GM23338 (cell line): ENCODE data around the gene DOCK4. TPM values are rescaled to one million over a fixed set of nuclear protein-coding genes. Genes with fewer than 3 reads are reported as not detected.

Source experiments
- ATAC-seq: fragments of 200-7000 bp; cut with Tn5 transposase; 3 replicates; pipeline ENCODE4 v1.9.1; 2020
- DNase-seq: peaks from one replicate; pipeline ENCODE4 v3.0.0-alpha.2; 2015; ENCODE audit warnings: low spot score
- H2AFZ ChIP-seq: fragments of 200-600 bp; sonication (generic); 2 replicates; pipeline ENCODE4 v1.8.0; 2016; ENCODE audit warnings: antibody characterized with exemption, mild to moderate bottlenecking, moderate library complexity
- H3F3A ChIP-seq: fragments of 200-600 bp; sonication (generic); replicated peaks from 2 replicates; pipeline ENCODE4 v1.8.0; 2017; ENCODE audit warnings: antibody characterized with exemption, mixed run types, low read depth
- H3K27ac ChIP-seq: fragments of 200-600 bp; sonication (generic); 2 replicates; pipeline ENCODE4 v1.6.1; 2016; ENCODE audit warnings: low read depth
- H3K27me3 ChIP-seq: fragments of 200-600 bp; sonication (generic); 2 replicates; pipeline ENCODE4 v1.8.0; 2016; ENCODE audit warnings: mild to moderate bottlenecking, mixed run types, moderate library complexity; ENCODE audit not compliant: insufficient read depth
- H3K36me3 ChIP-seq: fragments of 200-600 bp; sonication (generic); 2 replicates; pipeline ENCODE4 v1.8.0; 2016; ENCODE audit warnings: mild to moderate bottlenecking; ENCODE audit not compliant: insufficient read depth
- H3K4me1 ChIP-seq: fragments of 200-600 bp; sonication (generic); 2 replicates; pipeline ENCODE4 v1.8.0; 2016; ENCODE audit warnings: mild to moderate bottlenecking, moderate library complexity; ENCODE audit not compliant: insufficient read depth
- H3K4me2 ChIP-seq: fragments of 200-600 bp; sonication (generic); 2 replicates; pipeline ENCODE4 v1.7.1; 2017; ENCODE audit warnings: mixed run types
- H3K4me3 ChIP-seq: fragments of 200-600 bp; sonication (generic); 2 replicates; pipeline ENCODE4 v1.6.1; 2016; ENCODE audit warnings: mixed run types
- H3K79me2 ChIP-seq: fragments of 200-600 bp; sonication (generic); replicated peaks from 2 replicates; pipeline ENCODE4 v1.8.0; 2017; ENCODE audit warnings: mild to moderate bottlenecking; ENCODE audit not compliant: insufficient read depth
- H3K9me2 ChIP-seq: fragments of 200-600 bp; sonication (generic); 2 replicates; pipeline ENCODE4 v1.8.0; 2017; ENCODE audit not compliant: insufficient read depth
- H4K20me1 ChIP-seq: fragments of 200-600 bp; sonication (generic); replicated peaks from 2 replicates; pipeline ENCODE4 v1.8.0; 2017; ENCODE audit warnings: mild to moderate bottlenecking; ENCODE audit not compliant: insufficient read depth
- H3K27ac Mint-ChIP-seq: 2 replicates; pipeline ENCODE4 v1.8.0; 2020; ENCODE audit warnings: inconsistent platforms, mild to moderate bottlenecking, moderate library complexity, mixed read lengths
- H3K27me3 Mint-ChIP-seq: 3 replicates; pipeline ENCODE4 v1.8.0; 2022; ENCODE audit warnings: low read depth, mild to moderate bottlenecking, moderate library complexity, mixed read lengths, inconsistent platforms; ENCODE audit not compliant: insufficient read depth, poor library complexity
- H3K36me3 Mint-ChIP-seq: 3 replicates; pipeline ENCODE4 v1.8.0; 2021; ENCODE audit warnings: low read depth, mild to moderate bottlenecking, inconsistent platforms, moderate library complexity, mixed read lengths
- H3K4me1 Mint-ChIP-seq: 3 replicates; pipeline ENCODE4 v1.8.0; 2020; ENCODE audit warnings: mild to moderate bottlenecking, inconsistent platforms, mixed read lengths
- H3K4me3 Mint-ChIP-seq: 3 replicates; pipeline ENCODE4 v1.8.0; 2021; ENCODE audit warnings: moderate library complexity, mild to moderate bottlenecking, inconsistent platforms, mixed read lengths
- H3K9me3 Mint-ChIP-seq: 3 replicates; pipeline ENCODE4 v1.8.0; 2020; ENCODE audit warnings: moderate library complexity, mild to moderate bottlenecking, inconsistent platforms, mixed read lengths
- CREB1 ChIP-seq: fragments of 250-450 bp; sonication (Bioruptor Pico); IDR thresholded peaks from 2 replicates; pipeline ENCODE4 v1.5.0; 2020; ENCODE audit warnings: low read depth, mild to moderate bottlenecking, moderate library complexity
- EZH2 ChIP-seq: fragments of 200-600 bp; sonication (generic); IDR thresholded peaks from one replicate; pipeline ENCODE4 v1.8.0; 2017; ENCODE audit warnings: antibody characterized with exemption, mild to moderate bottlenecking, low read depth; ENCODE audit not compliant: unreplicated experiment
- EZH2phosphoT487 ChIP-seq: fragments of 200-600 bp; sonication (generic); IDR thresholded peaks from one replicate; pipeline ENCODE4 v1.8.1; 2018; ENCODE audit warnings: antibody characterized with exemption; ENCODE audit not compliant: unreplicated experiment
- JUNB ChIP-seq: IDR thresholded peaks from one replicate; pipeline ENCODE4 v1.6.1; 2016; ENCODE audit warnings: antibody characterized with exemption; ENCODE audit not compliant: unreplicated experiment
- STAT1 ChIP-seq: IDR thresholded peaks from one replicate; pipeline ENCODE4 v1.6.1; 2016; ENCODE audit warnings: antibody characterized with exemption; ENCODE audit not compliant: unreplicated experiment
- polyA plus RNA-seq: library from polyadenylated mRNA; unstranded; fragments of >200 nt; fragmentation: Nextera tagmentation; extraction: Ambion mirVana; gene quantifications from 2 replicates; pipeline ENCODE4 v1.2.1, GENCODE V29; 2016
- total RNA-seq: library from RNA; depleted of rRNA; stranded (reverse); fragments of >200 nt; shearing (Covaris generic); gene quantifications from 2 replicates; pipeline ENCODE4 v1.2.3, GENCODE V29; 2014
- TF ChIP-seq, protein P1 (sequence below): IDR thresholded peaks from one replicate; pipeline ENCODE4 v1.6.1; 2018; ENCODE audit warnings: antibody characterized with exemption; ENCODE audit not compliant: unreplicated experiment
- TF ChIP-seq, protein P2 (sequence below): IDR thresholded peaks from 2 replicates; pipeline ENCODE4 v1.6.1; 2016; ENCODE audit warnings: antibody characterized with exemption
- TF ChIP-seq, protein P3 (sequence below), 2 experiments: fragments of 200-600 bp in 1 of 2; sonication (generic) in 1 of 2; conservative IDR thresholded peaks; 2 replicates each; pipeline versions ENCODE4 v1.5.1 to v1.6.1; 2016 to 2017; ENCODE audit warnings: antibody characterized with exemption in 2 of 2, low read depth in 2 of 2, mild to moderate bottlenecking in 2 of 2, moderate library complexity in 1 of 2

DOCK4 gene
- total and polyA plus RNA-seq, 2 experiments from 2014 or later = 6.3 to 33.8 TPM

DNA sequence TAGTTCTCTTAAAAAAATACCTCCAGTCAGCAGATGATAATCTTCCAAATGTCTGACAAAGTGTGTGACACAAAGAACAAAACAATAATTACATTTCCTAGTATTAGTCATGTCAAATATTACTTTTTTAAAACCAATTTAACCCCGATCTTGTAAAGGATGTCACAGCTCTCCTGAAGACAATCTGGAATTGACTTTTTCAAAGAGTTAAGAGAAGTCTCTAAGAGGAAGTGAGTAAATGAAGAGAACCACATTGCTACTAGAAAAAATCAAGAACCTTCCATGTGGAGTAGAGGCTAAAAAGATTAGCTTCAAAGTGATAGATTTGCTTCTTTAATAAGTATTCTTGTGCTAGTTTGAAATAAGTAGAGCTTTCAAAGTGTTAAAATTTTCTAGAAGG lies 425.7 kb downstream of the DOCK4 start:
- H3K36me3 Mint-ChIP-seq = peaks cover 44% of the 10 kb centered on the region
- no peaks in the 10 kb centered on the region for H3K27me3 ChIP-seq
- H3K36me3 ChIP-seq = no peaks in the 10 kb centered on the region; the same call in 1 of the 2 replicates
- no peak overlapping the region for H2AFZ ChIP-seq
- peaks cover 3% of the 10 kb centered on the region; the same call in 2 of the 3 replicates for H3K9me3 Mint-ChIP-seq
- H3K4me2 ChIP-seq = no peak overlapping the region
- TF ChIP-seq, protein P1, sequence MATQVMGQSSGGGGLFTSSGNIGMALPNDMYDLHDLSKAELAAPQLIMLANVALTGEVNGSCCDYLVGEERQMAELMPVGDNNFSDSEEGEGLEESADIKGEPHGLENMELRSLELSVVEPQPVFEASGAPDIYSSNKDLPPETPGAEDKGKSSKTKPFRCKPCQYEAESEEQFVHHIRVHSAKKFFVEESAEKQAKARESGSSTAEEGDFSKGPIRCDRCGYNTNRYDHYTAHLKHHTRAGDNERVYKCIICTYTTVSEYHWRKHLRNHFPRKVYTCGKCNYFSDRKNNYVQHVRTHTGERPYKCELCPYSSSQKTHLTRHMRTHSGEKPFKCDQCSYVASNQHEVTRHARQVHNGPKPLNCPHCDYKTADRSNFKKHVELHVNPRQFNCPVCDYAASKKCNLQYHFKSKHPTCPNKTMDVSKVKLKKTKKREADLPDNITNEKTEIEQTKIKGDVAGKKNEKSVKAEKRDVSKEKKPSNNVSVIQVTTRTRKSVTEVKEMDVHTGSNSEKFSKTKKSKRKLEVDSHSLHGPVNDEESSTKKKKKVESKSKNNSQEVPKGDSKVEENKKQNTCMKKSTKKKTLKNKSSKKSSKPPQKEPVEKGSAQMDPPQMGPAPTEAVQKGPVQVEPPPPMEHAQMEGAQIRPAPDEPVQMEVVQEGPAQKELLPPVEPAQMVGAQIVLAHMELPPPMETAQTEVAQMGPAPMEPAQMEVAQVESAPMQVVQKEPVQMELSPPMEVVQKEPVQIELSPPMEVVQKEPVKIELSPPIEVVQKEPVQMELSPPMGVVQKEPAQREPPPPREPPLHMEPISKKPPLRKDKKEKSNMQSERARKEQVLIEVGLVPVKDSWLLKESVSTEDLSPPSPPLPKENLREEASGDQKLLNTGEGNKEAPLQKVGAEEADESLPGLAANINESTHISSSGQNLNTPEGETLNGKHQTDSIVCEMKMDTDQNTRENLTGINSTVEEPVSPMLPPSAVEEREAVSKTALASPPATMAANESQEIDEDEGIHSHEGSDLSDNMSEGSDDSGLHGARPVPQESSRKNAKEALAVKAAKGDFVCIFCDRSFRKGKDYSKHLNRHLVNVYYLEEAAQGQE = no peak
- peaks cover 23% of the 10 kb centered on the region for H3K4me1 Mint-ChIP-seq
- ATAC-seq (no peak), DNase-seq (no peak)
- H3K27me3 Mint-ChIP-seq = no peaks in the 10 kb centered on the region
- H3F3A ChIP-seq = no peaks in the 10 kb centered on the region
- no peaks in the 10 kb centered on the region for H4K20me1 ChIP-seq
- H3K4me1 ChIP-seq = peaks cover 14% of the 10 kb centered on the region
- no peak overlapping the region for H3K4me3 ChIP-seq
- no peak overlapping the region for H3K27ac ChIP-seq
- no peak overlapping the region for H3K4me3 Mint-ChIP-seq
- H3K27ac Mint-ChIP-seq = no peak overlapping the region
- no peaks in the 10 kb centered on the region for H3K79me2 ChIP-seq
- no peaks in the 10 kb centered on the region for H3K9me2 ChIP-seq

DNA sequence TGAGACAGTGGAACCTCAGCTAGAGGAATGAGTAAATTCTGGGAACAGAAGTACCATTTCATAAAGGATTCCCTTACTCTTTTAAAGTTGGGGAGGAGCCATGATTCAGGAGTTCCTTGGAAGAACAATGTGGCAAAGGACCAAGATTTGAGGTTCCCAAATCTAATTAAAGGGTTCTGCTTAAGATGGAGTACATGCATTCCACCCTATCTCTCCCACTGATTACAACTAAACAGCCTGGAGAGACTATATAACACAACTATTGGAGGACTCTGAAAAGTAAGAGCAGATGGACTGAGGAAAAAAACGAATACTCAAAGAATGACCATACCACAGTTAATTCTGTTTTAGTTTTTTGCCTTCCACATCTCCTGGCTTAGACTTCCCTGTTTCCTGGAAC lies 431.0 kb downstream of the DOCK4 start:
- no peaks in the 10 kb centered on the region for H3K27me3 ChIP-seq
- Mint-ChIP-seq H3K27ac (no peak overlapping the region), H3K9me3 (peaks cover 3% of the 10 kb centered on the region; the same call in 2 of the 3 replicates), H3K36me3 (peaks cover 52% of the 10 kb centered on the region), H3K4me1 (peaks cover 17% of the 10 kb centered on the region), H3K27me3 (peaks cover 1% of the 10 kb centered on the region), H3K4me3 (no peak overlapping the region)
- no peaks in the 10 kb centered on the region; the same call in 1 of the 2 replicates for H3K36me3 ChIP-seq
- H4K20me1 ChIP-seq = no peaks in the 10 kb centered on the region
- no peak overlapping the region for H3K27ac ChIP-seq
- H3K4me1 ChIP-seq = peaks cover 8% of the 10 kb centered on the region; the same call in 1 of the 2 replicates
- TF ChIP-seq, protein P2, sequence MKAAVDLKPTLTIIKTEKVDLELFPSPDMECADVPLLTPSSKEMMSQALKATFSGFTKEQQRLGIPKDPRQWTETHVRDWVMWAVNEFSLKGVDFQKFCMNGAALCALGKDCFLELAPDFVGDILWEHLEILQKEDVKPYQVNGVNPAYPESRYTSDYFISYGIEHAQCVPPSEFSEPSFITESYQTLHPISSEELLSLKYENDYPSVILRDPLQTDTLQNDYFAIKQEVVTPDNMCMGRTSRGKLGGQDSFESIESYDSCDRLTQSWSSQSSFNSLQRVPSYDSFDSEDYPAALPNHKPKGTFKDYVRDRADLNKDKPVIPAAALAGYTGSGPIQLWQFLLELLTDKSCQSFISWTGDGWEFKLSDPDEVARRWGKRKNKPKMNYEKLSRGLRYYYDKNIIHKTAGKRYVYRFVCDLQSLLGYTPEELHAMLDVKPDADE = no peak
- TF ChIP-seq, protein P3, sequence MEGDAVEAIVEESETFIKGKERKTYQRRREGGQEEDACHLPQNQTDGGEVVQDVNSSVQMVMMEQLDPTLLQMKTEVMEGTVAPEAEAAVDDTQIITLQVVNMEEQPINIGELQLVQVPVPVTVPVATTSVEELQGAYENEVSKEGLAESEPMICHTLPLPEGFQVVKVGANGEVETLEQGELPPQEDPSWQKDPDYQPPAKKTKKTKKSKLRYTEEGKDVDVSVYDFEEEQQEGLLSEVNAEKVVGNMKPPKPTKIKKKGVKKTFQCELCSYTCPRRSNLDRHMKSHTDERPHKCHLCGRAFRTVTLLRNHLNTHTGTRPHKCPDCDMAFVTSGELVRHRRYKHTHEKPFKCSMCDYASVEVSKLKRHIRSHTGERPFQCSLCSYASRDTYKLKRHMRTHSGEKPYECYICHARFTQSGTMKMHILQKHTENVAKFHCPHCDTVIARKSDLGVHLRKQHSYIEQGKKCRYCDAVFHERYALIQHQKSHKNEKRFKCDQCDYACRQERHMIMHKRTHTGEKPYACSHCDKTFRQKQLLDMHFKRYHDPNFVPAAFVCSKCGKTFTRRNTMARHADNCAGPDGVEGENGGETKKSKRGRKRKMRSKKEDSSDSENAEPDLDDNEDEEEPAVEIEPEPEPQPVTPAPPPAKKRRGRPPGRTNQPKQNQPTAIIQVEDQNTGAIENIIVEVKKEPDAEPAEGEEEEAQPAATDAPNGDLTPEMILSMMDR (conservative IDR thresholded peaks at IDR 0.05; ENCODE audit: low read depth in 2 of 2) = no peak
- TF ChIP-seq STAT1 (no peak), JUNB (no peak), CREB1 (CRISPR knock-in tag) (no peak), EZH2phosphoT487 (no peak), EZH2 (no peak)
- TF ChIP-seq, protein P1 = no peak
- H3K4me2 ChIP-seq = no peak overlapping the region
- no peaks in the 10 kb centered on the region for H3K9me2 ChIP-seq
- no peaks in the 10 kb centered on the region for H3F3A ChIP-seq
- H3K4me3 ChIP-seq = no peak overlapping the region
- no peaks in the 10 kb centered on the region for H3K79me2 ChIP-seq
- H2AFZ ChIP-seq = no peak overlapping the region
- ATAC-seq (no peak), DNase-seq (no peak)
